K562 (cell line): ENCODE measurements around the gene NTN1. TPM values are rescaled to one million over a fixed set of nuclear protein-coding genes. Genes with fewer than 3 reads are reported as not detected.
A peak's percentile ranks its signal among the peaks of the same experiment; 100 is the strongest.

Source experiments
- ATAC-seq: fragments of 200-7000 bp; cut with Tn5 transposase; 3 replicates; pipeline ENCODE4 v1.9.1; 2020; ENCODE audit warnings: moderate library complexity
- BruUV-seq: library from RNA; stranded (reverse); fragments of 400-500 nt; replicated peaks from 2 replicates; lab custom pipeline; 2021; lab: Mats Ljungman, UMichigan
- CTCF ChIA-PET: fragments of 300-600 bp; formaldehyde crosslinking; extraction: SDS; loops from one replicate; lab custom pipeline; 2021; ENCODE audit warnings: low intra/inter-chr PET ratio; lab: Yijun Ruan, JAX
- POLR2A ChIA-PET: fragments of 300-600, 350-650 bp; sonication (Branson Sonifier 250); formaldehyde crosslinking; extraction: SDS; loops from one replicate; lab custom pipeline; 2021; ENCODE audit warnings: antibody characterized with exemption, inconsistent platforms; lab: Yijun Ruan, JAX
- DNase-seq, 4 experiments: peaks; one replicate each; pipeline versions ENCODE4 v3.0.0 to v3.0.0-alpha.2; 2011 to 2018; ENCODE audit warnings: low spot score in 3 of 4, mixed read lengths in 3 of 4; ENCODE audit errors: extremely low read depth in 1 of 4
- FAIRE-seq: peaks from 2 replicates; lab custom pipeline; 2011; peaks lifted over from hg19 to GRCh38; lab: Jason Lieb, UNC
- H2AFZ ChIP-seq: 2 replicates; pipeline ENCODE4 v1.6.0; 2011; ENCODE audit warnings: low read depth, low read length, control low read depth, inconsistent platforms
- H3K27ac ChIP-seq: fragments of 200-600 bp; 3 replicates; pipeline ENCODE4 v1.8.0; 2011; ENCODE audit warnings: low read depth, mild to moderate bottlenecking, control low read depth, inconsistent platforms, low read length, moderate library complexity, mixed read lengths; ENCODE audit errors: extremely low read depth
- H3K27me3 ChIP-seq, 2 experiments: fragments of 300-600 bp in 1 of 2; 2 replicates in 1 of 2; 3 replicates in 1 of 2; pipeline versions ENCODE4 v1.6.0 to v1.8.0; 2011; ENCODE audit warnings: inconsistent platforms in 2 of 2, low read length in 2 of 2, mild to moderate bottlenecking in 1 of 2, mixed read lengths in 1 of 2, moderate library complexity in 1 of 2; ENCODE audit not compliant: control insufficient read depth in 2 of 2, insufficient read depth in 2 of 2
- H3K36me3 ChIP-seq: fragments of 300-600 bp; 3 replicates; pipeline ENCODE4 v1.8.0; 2011; ENCODE audit warnings: mild to moderate bottlenecking, low read length, inconsistent platforms; ENCODE audit not compliant: control insufficient read depth, insufficient read depth
- H3K4me1 ChIP-seq, 2 experiments: fragments of 200-600 bp in 1 of 2; replicated peaks in 1 of 2; 2 replicates in 1 of 2; 3 replicates in 1 of 2; pipeline versions ENCODE4 v1.5.1 to v1.8.0; 2011; ENCODE audit warnings: inconsistent platforms in 2 of 2, low read length in 2 of 2, mild to moderate bottlenecking in 1 of 2, mixed read lengths in 1 of 2, moderate library complexity in 1 of 2; ENCODE audit not compliant: control insufficient read depth in 2 of 2, insufficient read depth in 2 of 2
- H3K4me2 ChIP-seq: 2 replicates; pipeline ENCODE4 v1.6.1; 2011; ENCODE audit warnings: low read length, control low read depth, inconsistent platforms, mixed read lengths; ENCODE audit not compliant: insufficient read depth
- H3K4me3 ChIP-seq: fragments of 200-600 bp; sonication (generic), shearing (Covaris generic); 2 replicates; pipeline ENCODE4 v1.5.1; 2016; ENCODE audit warnings: control low read depth, inconsistent platforms
- H3K79me2 ChIP-seq: fragments of 200-600 bp; 3 replicates; pipeline ENCODE4 v1.8.0; 2011; ENCODE audit warnings: low read length, inconsistent platforms; ENCODE audit not compliant: control insufficient read depth, insufficient read depth
- H3K9ac ChIP-seq, 2 experiments: 2 replicates each; pipeline versions ENCODE4 v1.6.0 to v1.6.1; 2011; ENCODE audit warnings: low read depth in 2 of 2, low read length in 2 of 2, control low read depth in 1 of 2, inconsistent platforms in 1 of 2, mild to moderate bottlenecking in 1 of 2, mixed read lengths in 1 of 2; ENCODE audit not compliant: insufficient read depth in 1 of 2
- H3K9me1 ChIP-seq: one replicate; pipeline ENCODE4 v1.6.0; 2011; ENCODE audit warnings: inconsistent platforms, mild to moderate bottlenecking, low read length, moderate library complexity; ENCODE audit not compliant: control insufficient read depth, insufficient read depth
- H3K9me3 ChIP-seq: replicated peaks from 2 replicates; pipeline ENCODE4 v1.5.1; 2011; ENCODE audit warnings: low read depth, low read length, inconsistent platforms; ENCODE audit not compliant: control insufficient read depth, insufficient read depth
- H4K20me1 ChIP-seq: replicated peaks from 2 replicates; pipeline ENCODE4 v1.6.1; 2011; ENCODE audit warnings: low read length, inconsistent platforms, mixed read lengths; ENCODE audit not compliant: control insufficient read depth, insufficient read depth
- PKNOX1 ChIP-seq: fragments of 450-650 bp; IDR thresholded peaks from 2 replicates; pipeline ENCODE4 v1.6.1; 2016
- SNRNP70 ChIP-seq: fragments of 200-400 bp; formaldehyde crosslinking; optimal IDR thresholded peaks from 2 replicates; pipeline ENCODE3; 2017; ENCODE audit warnings: low read depth, low read length
- ZNF445 ChIP-seq: fragments of 250-450 bp; sonication (Bioruptor Pico); IDR thresholded peaks from 2 replicates; pipeline ENCODE4 v1.4.0; 2020; ENCODE audit warnings: low read depth, mild to moderate bottlenecking, moderate library complexity
- WGBS: fragments of 100-300 bp; shearing (Covaris generic); methylation state at CpG from one replicate; pipeline ENCODE4 v1.1.6; 2016; ENCODE audit warnings: low coverage, mixed read lengths; ENCODE audit not compliant: insufficient coverage; ENCODE audit errors: missing lambda C conversion rate; 5-methylcytosine and 5-hydroxymethylcytosine counted together
- in situ Hi-C: fragments of 300-500 bp; cut with MboI; formaldehyde crosslinking; loops from 4 replicates; pipeline ENCODE4 v1.15.0; 2018; ENCODE audit warnings: inconsistent platforms, mixed read lengths
- intact Hi-C: fragments of 100-400 bp; cut with micrococcal nuclease; formaldehyde crosslinking; loops from 2 replicates; pipeline ENCODE4 v1.14.2; 2022
- polyA plus RNA-seq, 8 experiments: library from polyadenylated mRNA; depleted of rRNA in 4 of 8; stranded (reverse) in 5 of 8; unstranded in 3 of 8; fragments of >200 nt; fragmentation: Nextera tagmentation in 2 of 8; fragmentation: Illumina TruSeq in 1 of 8; extraction: Ambion mirVana in 2 of 8; extraction: Trizol in 1 of 8; gene quantifications; 2 replicates each; pipeline versions ENCODE4 v1.2.1 to v1.2.3, GENCODE V29; 2011 to 2014; ENCODE audit warnings: inconsistent platforms in 1 of 8, missing spikeins in 1 of 8
- total RNA-seq, 7 experiments: library from RNA; depleted of rRNA in 6 of 7; stranded (reverse); fragments of >200 nt in 6 of 7; fragmentation: Illumina TruSeq in 2 of 7; extraction: Trizol in 2 of 7; gene quantifications; 2 replicates each; pipeline versions ENCODE4 v1.2.1 to v1.2.3, GENCODE V29; 2011 to 2021; ENCODE audit warnings: low replicate concordance in 1 of 7

Gene NTN1
- total and polyA plus RNA-seq, 9 of the 15 experiments (the other 6 are each of a cell fraction or from before 2014, with no cell fraction given), result 0.02 TPM; not detected in 8

GRCh38 chr17:9026741-9027140 lies 5.4 kb downstream of the NTN1 start:
- H3K4me3 ChIP-seq, result no peak overlapping the region
- TF ChIP-seq SNRNP70, result no peak
- intact Hi-C loops, result no loop called here
- H4K20me1 ChIP-seq, result no peaks in the 10 kb centered on the region
- DNase-seq, result no peak
- no peak overlapping the region for H2AFZ ChIP-seq
- ATAC-seq, result no peak
- ChIA-PET POLR2A (no interaction called here), CTCF (no interaction called here)
- H3K4me2 ChIP-seq, result no peak overlapping the region
- BruUV-seq, result no TSS peak
- H3K4me1 ChIP-seq, result no peaks in the 10 kb centered on the region
- H3K9ac ChIP-seq, result no peak overlapping the region
- in situ Hi-C loops, result no loop called here
- no peak for FAIRE-seq
- WGBS, result 1% methylated on average over 8 of the region's 8 CpGs
- no peaks in the 10 kb centered on the region; a peak in 1 of 5 replicates for H3K27me3 ChIP-seq
- no peaks in the 10 kb centered on the region for H3K9me3 ChIP-seq
- no peak overlapping the region for H3K27ac ChIP-seq
- H3K36me3 ChIP-seq, result no peaks in the 10 kb centered on the region
- no peaks in the 10 kb centered on the region for H3K79me2 ChIP-seq
- H3K9me1 ChIP-seq, result no peaks in the 10 kb centered on the region

- Histone ChIP-seq H3K36me3 (no peaks in the 10 kb centered on the region), H3K9me1 (no peaks in the 10 kb centered on the region), H3K4me3 (no peak overlapping the region), H4K20me1 (no peaks in the 10 kb centered on the region), H2AFZ (no peak overlapping the region), H3K79me2 (no peaks in the 10 kb centered on the region), H3K9me3 (no peaks in the 10 kb centered on the region), H3K27me3 (peaks cover 0 to 6% of the 10 kb centered on the region in 2 experiments; a peak in 2 of 5 replicates), H3K27ac (no peak overlapping the region)
- in situ Hi-C loops, result no loop called here
- DNase-seq, result no peak
- no peak for ATAC-seq
- 0% methylated on average over 9 of the region's 11 CpGs for WGBS
- peak; percentile 72 for TF ChIP-seq PKNOX1
- TF ChIP-seq ZNF445 (CRISPR knock-in tag), result no peak
- TF ChIP-seq, all 486 proteins: peak for 1
- Histone ChIP-seq H3K4me1 (no peaks in the 10 kb centered on the region), H3K9ac (no peak overlapping the region), H3K4me2 (no peak overlapping the region)
- POLR2A ChIA-PET, result interaction anchor here (0.7 kb wide), 1 partner anchor 87 kb away, joined by 3 read pairs; no protein-coding TSS in a partner anchor
- no peak for FAIRE-seq
- intact Hi-C loops, result no loop called here
- BruUV-seq, result no TSS peak
- CTCF ChIA-PET, result no interaction called here
Observed at GRCh38 chr17:9028202-9028987, 7.1 kb downstream of the NTN1 start.
